ENCODE measurements around the gene GRM4. TPM values are rescaled to one million over a fixed set of nuclear protein-coding genes. Genes with fewer than 3 reads are reported as not detected.

GRM4 gene
- total RNA-seq, 2 donors from 2014 or later: 0.07 TPM; not detected in 1

- no peak for DNase-seq
- H3K27me3 ChIP-seq: no peaks in the 10 kb centered on the region
- no peak for TF ChIP-seq CTCF (IDR thresholded peaks at IDR 0.05)
- no peaks in the 10 kb centered on the region for H3K4me1 ChIP-seq
- H3K9me3 ChIP-seq: no peaks in the 10 kb centered on the region
- no peak overlapping the region for H3K4me3 ChIP-seq
- no peak overlapping the region for H3K9ac ChIP-seq (ENCODE audit: low read depth in 2 of 2, low read length in 2 of 2)
- H3K27ac ChIP-seq: no peak overlapping the region
- H3K36me3 ChIP-seq: no peaks in the 10 kb centered on the region
- intact Hi-C loops (cut with DNase I): loop anchor here (5.0 kb wide), 2 partner anchors 58 to 173 kb away; no protein-coding TSS in a partner anchor
Measured at GRCh38 chr6:34025112-34025807, 120.6 kb downstream of the GRM4 start.

- Histone ChIP-seq H3K9ac (ENCODE audit: low read depth in 2 of 2, low read length in 2 of 2) (no peak overlapping the region), H3K4me1 (no peaks in the 10 kb centered on the region), H3K27ac (no peak overlapping the region), H3K9me3 (no peaks in the 10 kb centered on the region), H3K36me3 (no peaks in the 10 kb centered on the region), H3K4me3 (no peak overlapping the region), H3K27me3 (no peaks in the 10 kb centered on the region)
- no peak for DNase-seq
- no peak for TF ChIP-seq CTCF (IDR thresholded peaks at IDR 0.05)
- intact Hi-C loops (cut with DNase I): no loop called here
Measured at GRCh38 chr6:34022873-34023255, 123.0 kb downstream of the GRM4 start.

- Histone ChIP-seq H3K9me3 (no peaks in the 10 kb centered on the region), H3K36me3 (no peaks in the 10 kb centered on the region), H3K4me1 (no peaks in the 10 kb centered on the region), H3K4me3 (peak overlapping the region; percentile 17), H3K27me3 (no peaks in the 10 kb centered on the region), H3K27ac (no peak overlapping the region), H3K9ac (ENCODE audit: low read depth in 2 of 2, low read length in 2 of 2) (peak overlapping the region; percentile 1 to 48)
- intact Hi-C loops (cut with DNase I): no loop called here
- no peak for TF ChIP-seq CTCF (IDR thresholded peaks at IDR 0.05)
- DNase-seq: peak; percentile 50
Measured at GRCh38 chr6:34022250-34022872, 123.5 kb downstream of the GRM4 start.

- Histone ChIP-seq H3K4me1 (no peaks in the 10 kb centered on the region), H3K9me3 (no peaks in the 10 kb centered on the region), H3K4me3 (peak overlapping the region; percentile 17), H3K27ac (no peak overlapping the region), H3K36me3 (no peaks in the 10 kb centered on the region), H3K9ac (ENCODE audit: low read depth in 2 of 2, low read length in 2 of 2) (peak overlapping the region in 1 of 2 donors; percentile 48), H3K27me3 (no peaks in the 10 kb centered on the region)
- peak; percentile 83 for DNase-seq
- no peak for TF ChIP-seq CTCF (IDR thresholded peaks at IDR 0.05)
- intact Hi-C loops (cut with DNase I): no loop called here
Measured at GRCh38 chr6:34021554-34022190, 124.2 kb downstream of the GRM4 start.

- no peak for TF ChIP-seq CTCF (IDR thresholded peaks at IDR 0.05)
- H3K36me3 ChIP-seq: no peaks in the 10 kb centered on the region
- no peaks in the 10 kb centered on the region for H3K4me1 ChIP-seq
- no peak overlapping the region for H3K4me3 ChIP-seq
- intact Hi-C loops (cut with DNase I): no loop called here
- no peaks in the 10 kb centered on the region for H3K9me3 ChIP-seq
- no peak for DNase-seq
- no peaks in the 10 kb centered on the region for H3K27me3 ChIP-seq
- no peak overlapping the region for H3K27ac ChIP-seq
- H3K9ac ChIP-seq (ENCODE audit: low read depth in 2 of 2, low read length in 2 of 2): peak overlapping the region in 1 of 2 donors; percentile 3
Measured at GRCh38 chr6:34020807-34021553, 124.9 kb downstream of the GRM4 start.

Data from colonic mucosa (tissue), 4 donors.